Measurements from ENCODE around the gene DSCAML1.
"Not testable (repeated sequence)": the region's sequence is repeated elsewhere in the genome, so short reads cannot be mapped to it uniquely, and the experiment has no call there.

The DSCAML1 gene

DNA sequence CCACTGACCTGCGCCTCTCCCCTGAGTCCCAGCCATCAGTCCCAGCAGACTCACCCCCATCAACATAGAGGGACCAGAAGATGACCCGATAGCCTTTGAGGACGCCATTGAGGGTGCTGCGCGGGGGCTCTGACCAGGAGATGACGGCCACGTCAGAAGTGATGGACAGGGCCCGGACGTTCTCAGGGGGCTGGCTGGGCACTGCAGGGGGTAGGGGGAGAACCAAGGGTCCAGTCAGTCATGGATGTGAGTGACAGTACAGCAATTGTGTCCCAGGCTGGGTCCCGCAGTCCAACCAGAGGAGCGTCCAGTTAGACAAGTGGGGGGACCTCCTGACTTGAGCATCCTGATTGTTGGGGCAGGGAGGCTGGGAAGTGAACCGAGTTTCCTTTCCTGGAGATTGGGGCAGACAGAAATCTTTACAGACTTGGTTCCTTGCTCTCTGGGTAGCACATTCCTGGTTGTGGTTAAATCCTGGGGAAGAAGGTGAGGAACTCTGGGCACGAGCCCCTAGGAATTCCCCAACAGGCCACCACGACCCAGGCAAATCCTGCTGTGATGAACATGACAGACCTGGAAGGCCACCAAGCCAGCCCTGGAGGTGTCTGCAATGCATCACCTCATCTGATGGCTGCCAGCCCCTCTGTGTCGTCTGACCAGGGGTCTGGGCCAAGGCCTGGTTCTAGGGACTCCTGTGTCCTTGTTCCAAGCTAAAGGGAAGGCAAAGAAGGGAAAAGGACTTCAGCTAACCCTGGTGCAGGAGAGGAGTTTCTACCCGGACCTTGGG lies 335.4 kb downstream of the DSCAML1 start:
- no peak for DNase-seq

DNA sequence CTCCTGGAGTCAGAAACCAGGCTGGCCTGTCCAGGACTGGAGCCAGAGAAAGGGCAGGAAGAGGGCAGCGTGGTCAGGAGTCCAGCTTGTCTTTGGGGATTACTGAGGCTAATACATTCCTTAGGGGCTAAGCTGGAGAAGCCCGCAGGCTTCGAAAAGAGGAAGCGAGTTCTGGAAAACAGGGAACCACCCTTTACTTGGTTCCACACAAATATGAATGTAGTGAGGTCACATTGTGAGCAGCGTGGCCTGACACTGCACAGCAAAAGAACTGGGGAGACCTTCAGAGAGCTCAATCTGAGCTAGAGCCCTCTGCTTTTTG lies 337.1 kb downstream of the DSCAML1 start:
- no peak for DNase-seq

DNA sequence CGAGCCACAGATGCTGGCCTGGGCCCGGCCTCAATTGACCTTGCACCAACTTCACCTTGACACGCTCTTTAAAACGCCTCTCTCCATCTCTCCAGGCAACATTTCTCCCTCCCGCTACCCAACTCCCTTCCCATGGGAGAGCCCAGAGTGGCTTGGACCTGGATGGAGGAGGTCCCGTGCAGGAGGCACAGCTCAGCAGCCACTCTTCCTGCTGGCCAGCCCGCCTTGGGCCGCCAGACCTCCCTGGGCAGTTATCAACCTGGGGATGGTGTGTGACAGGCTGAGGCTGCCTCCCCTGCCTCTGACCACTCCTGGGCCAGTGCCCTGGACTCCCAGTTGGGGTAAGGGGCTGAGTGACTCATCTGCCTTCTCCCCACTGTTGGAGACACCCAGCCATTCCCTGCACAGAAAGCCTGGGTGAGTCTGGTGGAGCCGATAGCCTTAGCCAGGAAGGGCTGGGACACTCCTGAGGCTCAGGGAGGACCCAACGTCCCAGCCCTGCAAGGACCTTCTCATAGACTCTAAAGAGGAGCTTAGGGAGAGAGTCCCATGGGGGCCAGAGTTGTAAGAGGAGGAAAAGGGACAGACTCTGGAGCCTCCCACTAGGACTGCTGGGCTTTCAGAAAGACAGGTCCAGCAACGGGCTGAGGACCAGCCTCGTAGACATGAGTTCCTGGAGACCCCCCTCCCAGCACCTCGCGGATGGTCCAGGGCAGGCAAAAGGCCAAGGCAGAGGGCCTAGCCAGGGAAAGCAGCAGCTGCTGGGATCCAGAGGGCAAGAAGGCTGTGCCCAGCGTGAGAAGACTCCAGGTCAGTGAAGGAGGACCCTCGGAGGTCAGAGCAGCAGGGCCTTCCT lies 337.7 kb downstream of the DSCAML1 start:
- DNase-seq, result no peak

DNA sequence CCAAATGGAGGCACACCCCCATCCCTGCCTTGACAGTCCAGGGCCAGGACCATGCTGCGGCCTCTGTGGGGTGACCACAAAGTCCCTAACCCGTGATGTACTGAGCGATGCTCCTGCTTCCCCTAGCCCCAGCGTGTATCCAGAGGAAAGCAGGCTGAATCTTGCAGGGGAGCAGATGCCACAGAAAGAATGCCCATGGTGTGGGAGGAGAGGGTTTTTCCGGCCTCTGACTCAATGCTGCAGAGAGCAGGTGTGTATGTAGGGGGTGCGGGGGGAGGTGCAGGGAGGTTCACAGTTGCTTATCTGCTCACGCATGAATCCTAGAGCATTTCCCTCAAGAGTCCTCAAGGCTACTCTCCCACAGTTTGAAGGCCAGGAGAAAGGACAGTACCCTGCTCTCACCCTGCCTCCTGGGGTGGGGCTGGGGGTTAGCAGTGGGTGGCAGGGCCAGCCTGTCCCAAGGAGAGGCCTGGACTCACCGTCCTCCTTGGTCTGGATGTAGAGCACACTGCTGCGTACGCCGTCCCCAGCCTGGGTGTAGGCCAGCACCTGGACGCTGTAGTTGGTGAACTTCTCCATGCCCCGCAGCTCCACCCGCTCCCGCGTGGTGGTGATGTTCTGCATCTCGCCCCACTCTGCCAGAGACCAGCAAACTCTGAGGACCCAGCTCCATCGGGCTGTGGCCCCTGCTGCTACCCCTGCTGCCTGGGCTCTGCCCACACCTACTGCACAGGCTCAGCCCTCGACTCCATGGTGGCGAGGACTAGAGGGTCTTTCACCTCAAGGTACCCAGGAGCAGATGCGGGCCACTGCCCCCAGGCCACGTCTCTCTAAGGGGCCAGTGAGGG lies 338.5 kb downstream of the DSCAML1 start:
- DNase-seq, result no peak

DNA sequence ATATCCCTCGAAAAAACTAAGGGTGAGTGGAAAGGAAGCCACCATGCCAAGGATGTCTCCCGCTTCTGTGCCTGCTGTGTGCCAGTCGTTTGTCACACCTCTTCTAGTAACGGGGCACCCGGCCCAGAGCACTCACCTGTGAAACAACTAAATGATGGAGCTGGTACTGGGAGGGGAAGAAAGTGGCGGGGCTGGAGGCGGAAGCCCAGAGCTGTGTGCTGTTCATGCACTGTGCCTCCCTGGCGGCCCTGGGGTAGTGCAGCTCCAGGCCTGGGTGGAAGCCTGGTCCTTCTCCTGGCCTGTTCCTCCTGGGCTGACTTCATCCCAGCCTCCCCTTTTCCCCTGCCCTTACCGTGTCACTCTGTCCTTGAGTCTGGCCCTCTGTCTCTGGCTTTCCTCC lies 339.2 kb downstream of the DSCAML1 start:
- no peak for DNase-seq

DNA sequence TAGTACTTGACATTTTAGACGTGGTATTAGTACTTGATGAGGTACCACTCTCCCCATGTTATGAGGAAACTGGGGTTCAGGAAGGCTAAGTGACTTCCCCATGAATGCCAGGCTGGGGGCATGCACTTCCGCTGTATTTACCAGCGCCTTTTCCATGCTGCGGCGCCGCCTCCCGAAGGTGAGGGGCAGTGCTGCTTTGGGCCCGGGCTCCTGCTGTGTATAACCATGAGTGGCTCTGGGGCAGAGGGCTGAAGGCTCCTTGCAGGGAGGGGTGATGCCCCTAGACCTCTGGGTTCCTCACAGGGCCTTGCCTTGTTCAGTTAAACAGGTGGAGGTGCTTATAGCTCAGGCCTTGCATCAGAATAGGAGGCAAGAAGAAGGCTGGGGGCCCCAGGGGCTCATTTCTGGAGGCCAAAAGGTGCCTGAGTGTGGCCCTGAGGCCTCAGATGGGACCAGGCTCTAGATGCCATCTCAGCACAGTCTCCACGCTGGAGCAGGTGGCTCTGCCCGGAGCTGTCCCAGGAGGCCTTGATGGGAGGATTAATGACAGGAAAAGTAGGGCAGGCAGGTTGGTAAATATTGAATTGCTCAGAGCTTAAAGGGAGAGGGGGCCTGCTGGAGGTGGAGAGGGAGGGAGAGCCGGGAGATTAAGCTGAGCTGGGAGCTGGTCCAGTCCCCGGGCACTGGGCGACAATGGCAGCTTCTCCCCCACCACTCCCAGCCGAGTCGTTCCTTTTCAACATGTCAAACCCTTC lies 339.8 kb downstream of the DSCAML1 start:
- no peak for DNase-seq

DNA sequence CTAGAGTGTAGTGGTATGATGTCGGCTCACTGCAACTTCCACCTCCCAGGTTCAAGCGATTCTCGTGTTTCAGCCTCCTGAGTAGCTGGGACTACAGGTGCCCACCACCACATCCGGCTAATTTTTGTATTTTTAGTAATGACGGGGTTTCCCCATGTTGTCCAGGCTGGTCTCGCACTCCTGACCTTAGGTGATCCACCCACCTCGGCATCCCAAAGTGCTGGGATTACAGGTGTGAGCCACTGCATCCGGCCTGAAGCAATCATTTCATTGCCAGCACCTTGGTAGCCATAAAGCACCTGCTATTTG lies 340.3 kb downstream of the DSCAML1 start:
- DNase-seq, result not testable (repeated sequence)

DNA sequence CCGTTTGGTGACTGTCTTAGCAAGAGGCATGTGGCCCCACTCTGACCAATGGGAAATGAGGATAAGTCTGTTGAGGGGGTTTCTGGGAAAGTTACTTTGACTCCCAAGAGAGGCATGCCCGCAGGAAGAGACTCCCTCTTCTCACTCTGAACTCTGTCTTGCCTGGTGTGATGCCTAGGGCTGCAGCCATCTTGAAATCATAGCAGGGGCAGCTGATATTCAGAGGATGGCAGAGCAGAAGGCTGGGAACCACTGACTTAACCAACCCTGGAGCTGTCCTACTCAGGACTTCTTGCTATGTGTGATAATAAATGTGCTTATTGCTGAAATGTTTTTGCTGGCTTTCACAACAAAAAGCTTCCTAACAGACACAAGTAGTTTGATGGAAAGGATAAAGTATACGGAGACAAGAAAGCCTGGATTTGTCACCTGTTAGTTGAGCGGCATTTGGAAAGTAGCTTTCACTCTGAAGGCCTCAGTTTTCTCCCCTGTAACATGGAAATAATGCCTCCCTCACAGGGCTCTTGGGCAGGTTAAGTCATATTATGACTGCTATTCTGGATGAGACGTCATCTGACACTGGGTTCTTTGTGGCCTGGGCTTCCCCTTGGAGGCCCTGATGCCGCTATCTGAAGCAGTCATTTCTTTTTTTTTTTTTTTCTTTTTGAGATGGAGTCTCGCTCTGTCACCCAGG lies 340.8 kb downstream of the DSCAML1 start:
- no peak for DNase-seq

DNA sequence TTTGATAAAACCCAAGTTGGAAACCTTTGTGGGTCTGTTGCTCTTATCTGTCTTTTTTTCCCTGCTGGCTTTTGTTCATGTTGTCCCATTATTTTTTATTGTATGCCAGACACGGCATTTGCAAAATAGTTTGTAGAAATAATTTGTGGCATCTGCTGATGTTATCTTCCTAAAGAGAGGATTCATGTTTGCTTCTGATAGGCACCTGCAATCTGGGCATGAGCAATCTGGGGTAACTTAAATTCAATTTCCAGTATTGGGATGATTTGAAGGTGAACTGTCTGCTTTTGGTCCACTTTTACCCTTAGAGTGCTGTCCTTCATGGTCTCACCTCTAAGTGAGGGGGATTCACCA lies 342.5 kb downstream of the DSCAML1 start:
- DNase-seq, result no peak

DNA sequence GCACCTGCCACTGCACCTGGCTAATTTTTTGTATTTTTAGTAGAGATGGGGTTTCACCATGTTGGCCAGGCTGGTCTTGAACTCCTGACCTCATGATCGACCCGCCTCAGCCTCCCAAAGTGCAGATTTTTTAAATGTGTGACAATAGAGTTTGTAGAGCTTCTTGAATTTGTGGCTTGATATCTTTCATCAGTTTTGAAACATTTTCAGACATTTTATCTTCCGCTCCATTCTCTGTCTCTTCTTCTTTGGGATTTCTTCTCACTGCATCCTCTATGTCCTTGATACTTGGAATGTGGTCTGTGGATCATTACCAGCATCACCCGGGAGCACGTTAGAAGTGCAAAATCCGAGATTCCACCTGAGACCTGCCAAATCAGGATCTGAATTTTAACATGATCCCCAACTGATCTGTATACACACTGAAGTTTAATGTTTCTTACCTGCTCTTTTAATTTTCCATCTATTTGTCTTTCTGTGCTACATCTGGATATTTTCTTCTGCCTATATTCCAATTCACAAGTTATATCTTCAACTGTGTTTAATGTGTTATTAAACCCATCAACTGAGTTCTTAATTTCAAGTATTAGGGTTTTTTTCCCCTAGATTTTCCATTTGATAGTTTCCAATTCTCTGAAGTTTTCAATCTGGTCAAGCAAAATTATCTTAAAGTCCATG lies 343.0 kb downstream of the DSCAML1 start:
- DNase-seq, result no peak

DNA sequence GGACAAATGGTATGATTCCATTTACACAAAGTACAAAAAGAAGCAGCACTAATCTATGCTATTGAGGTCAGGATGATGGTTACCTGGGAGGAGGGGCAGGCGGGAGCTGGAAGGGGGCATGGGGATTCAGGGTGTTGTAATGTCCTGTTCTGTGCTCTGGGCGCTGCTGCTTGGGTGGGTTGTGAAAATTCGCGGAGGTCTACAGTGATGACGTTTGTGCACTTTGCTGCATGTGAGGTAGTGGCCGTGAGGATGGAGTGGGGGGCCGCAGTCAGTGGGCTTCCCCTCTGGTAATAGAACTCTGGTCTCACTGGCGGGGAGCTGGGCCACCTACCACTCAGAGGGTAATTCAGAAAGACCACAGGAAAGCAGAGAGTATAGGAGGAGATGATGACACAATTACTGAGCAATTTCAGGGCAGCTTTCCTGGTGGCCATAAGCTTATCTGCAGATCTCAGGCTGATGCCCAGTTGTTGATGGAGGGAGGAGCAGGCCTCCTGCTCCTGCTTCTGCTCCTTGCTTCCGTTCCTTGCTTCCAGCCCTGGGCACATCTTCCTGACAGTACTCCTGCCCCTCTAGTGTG lies 347.8 kb downstream of the DSCAML1 start:
- no peak for DNase-seq

DNA sequence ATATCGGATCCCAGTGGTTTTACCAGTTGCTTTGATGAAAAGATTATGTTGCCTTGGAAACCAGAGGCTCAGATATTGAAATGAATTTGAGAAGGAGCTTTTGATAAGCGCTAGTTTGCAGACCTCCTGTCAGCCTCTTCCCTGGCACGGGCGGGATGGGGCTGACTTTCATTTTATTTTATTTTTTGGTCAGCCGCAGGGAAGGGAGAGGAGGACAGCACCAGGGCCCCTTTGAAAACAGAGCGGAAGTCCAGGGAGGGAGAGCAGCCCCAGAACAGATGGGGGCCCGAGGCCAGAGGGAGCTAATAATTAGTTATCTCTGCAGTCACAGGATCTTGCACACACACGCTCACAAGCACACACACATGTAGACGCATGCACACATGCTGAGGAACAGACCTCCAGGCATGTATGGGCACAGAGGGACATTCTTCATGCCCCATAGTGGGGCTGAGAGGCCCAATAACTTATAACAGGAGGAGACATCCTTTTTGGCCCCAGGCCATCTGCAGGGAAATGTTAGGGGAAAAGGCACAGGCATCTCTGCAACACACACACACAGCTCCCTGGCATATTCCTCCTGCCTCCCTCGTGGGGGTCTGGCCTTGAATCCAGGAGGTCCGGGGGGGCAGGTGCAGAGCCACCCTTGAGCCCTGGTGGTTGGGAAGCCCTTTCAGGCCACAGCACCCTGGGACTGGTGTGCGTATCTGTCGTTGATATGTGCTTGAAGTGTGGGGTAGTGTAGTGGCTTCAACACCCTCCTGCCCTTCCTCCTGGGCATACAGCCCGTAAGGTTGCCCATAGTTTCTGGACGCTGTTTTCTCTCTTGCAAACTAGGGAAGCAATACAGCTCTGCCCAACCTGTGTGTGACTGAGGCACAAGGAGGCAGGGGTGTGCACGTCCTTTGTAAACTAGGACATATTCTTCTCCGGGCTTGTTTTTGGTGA lies 352.0 kb downstream of the DSCAML1 start:
- DNase-seq, result peak; percentile 5

DNA sequence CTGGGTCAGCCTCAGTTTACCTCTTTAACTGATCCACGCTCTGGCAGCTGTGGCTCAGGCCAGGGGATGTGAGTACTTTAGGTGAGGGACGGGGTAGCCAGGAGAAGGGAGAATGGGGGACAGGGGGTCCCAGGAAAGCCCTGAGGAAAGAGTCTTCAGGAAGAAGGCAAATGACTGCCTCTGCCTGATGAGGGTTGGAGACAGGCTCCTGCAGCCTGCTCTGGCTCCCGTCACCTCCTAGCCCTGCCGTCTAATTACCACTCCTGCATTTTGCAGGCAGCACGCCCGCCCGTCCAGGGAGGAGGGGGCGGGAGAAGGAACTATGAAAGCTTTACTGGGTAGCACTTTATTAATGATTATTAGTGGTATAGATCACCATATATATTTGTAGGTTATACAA lies 352.8 kb downstream of the DSCAML1 start:
- DNase-seq, result no peak

DNA sequence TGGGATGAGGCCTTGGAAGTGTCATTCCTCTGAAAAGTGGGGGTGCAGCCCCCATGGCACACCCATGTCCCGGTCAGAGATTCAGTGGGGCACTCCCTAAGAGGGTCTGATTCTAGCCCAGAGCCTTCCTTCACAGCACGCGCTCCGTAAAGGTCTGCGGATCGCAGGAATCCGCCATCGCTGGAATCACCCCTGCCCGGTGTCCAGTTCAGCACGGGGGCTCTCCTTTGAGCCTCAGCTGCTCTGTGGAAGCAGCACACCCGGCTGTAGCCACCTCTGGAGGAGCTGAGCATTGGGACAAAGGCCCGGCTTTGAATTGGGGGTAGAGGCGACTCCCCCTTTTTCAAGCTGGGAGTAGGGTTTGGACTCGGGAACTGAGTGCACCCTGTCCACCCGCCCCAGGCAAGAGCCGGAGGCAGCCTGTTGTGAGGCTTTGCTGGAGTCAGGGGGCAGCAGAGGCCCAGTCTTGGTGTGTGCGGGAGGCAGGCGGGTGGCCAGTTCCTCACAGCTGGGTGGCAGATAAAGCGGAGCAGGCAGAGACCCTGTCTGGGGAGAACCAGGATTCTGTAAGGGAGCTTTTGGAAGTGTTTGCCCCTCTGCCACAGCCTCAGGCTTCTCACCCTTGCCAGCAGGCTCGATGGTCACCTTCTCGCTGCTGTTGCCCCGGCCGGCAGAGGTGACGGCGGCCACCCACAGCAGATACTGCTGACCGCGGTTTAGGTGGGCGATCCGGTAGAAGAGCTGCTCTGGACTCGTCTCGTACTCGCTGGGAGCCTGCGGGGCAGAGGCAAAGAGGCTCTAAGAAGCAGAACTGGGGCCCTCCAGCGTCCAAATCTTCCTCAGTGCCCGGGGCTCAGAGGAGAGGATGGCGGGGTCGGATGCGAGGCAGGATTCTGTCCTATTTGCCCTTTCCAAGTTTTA lies 353.5 kb downstream of the DSCAML1 start:
- peak; percentile 31 for DNase-seq

DNA sequence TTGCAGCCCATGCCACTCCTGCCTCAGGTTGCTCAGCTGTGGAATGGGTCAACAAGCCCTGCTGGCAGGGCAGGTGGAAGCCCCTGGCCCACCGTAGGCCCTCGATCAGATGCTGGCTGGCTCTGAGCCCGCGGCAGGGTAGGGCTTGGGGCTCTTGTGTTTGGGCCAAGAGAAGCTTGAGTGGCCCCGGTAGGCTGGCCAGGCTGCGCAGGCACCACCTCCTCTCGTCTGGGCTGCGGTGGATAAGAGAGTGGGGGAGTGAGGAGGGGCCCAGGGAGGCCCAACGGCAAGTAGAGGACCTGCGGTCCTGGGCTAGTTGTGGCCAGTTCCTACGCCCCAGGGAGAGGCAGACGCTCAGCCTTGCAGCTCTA lies 354.2 kb downstream of the DSCAML1 start:
- DNase-seq, result no peak

DNA sequence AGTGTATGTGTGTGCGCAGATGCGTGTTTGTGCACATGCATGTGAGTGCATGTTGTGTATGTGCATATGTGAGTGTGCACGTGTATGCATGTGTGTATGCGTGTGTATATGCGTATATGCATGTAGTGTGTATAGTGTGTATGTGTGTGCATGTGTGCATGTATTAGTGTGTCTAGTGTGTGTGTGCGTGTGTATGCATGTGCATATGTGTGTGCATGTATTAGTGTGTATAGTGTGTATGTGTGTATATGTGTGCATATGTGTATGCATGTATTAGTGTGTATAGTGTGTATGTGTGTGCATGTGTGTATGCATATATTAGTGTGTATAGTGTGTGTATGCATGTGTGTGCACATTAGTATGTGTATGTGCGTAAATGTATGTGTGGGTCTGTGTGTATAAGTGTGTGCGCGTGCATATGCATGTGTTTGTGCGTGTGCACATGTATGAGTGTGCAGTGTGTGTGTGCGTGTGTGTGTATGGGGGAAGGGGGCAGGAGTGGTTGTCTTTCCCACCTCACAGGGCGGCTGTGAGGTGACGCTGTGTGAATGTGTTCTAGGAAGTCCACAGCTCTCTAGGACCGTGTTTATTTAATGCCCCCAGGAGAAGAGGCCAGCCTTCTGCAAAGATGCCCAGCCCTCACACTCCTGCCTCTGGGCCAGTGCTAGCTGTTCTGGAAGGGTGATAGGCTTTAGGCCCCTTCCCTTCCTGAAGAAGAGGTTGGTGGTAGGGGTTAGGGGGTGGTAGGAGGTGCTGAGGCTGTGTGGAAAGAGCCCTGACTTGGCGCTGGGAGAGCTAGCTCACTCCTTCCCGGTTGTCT lies 354.8 kb downstream of the DSCAML1 start:
- no peak for DNase-seq

DNA sequence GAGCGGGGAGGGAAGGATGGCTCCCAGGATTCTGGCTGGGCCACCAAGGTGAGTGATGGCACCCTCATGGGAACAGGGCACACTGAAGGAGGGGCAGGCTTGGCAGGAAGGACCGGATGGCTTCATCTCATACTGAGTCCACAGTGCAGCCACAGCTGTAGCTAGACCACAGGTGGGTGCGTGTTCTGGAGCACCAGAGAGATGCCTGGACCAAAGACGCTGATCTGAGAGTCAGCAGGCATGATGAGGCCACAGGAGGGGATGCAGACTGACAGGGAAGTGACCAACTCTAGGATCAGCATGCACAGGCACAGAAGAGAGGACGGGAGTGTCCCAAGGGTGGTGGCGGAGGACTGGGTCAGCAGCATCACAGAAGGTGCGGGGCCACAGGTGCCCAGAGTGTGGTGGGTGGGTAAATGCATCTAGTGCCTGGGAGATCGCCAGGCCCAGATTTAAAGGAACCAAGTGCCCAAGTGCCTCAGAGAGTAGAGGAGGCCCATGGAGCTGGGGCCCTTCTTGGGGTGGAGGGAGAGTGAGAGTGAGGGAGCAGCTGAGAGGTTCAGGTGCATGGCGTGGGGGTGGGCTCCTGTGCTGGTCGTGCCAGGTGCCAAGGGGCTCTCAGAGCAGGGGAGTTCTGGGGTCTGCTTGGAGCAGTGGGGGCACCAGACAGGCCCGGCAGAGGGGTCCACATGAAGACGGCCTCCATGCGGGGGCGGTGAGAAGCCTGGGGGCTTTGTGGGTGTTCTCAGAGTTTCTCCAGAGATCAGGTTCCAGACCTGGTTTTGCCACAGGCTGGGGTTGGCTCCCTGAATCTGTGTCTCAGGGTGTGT lies 355.7 kb downstream of the DSCAML1 start:
- no peak for DNase-seq
